Endothelial cell of umbilical vein (primary cell): ENCODE measurements around the gene OSBPL6. TPM values are rescaled to one million over a fixed set of nuclear protein-coding genes. Genes with fewer than 3 reads are reported as not detected.

Source experiments
- BruUV-seq: library from RNA; stranded (reverse); fragments of 400-500 nt; replicated peaks from 2 replicates; lab custom pipeline; 2021; lab: Mats Ljungman, UMichigan
- CTCF ChIA-PET: fragments of 300-600, 350-600 bp; sonication (Branson Sonifier 250); formaldehyde crosslinking; loops from one replicate; lab custom pipeline; 2021; ENCODE audit warnings: antibody characterized with exemption, inconsistent platforms; lab: Charles Lee
- POLR2A ChIA-PET: fragments of 300-600, 350-600 bp; sonication (Branson Sonifier 250); formaldehyde crosslinking; loops from one replicate; lab custom pipeline; 2021; ENCODE audit warnings: antibody characterized with exemption, inconsistent platforms; lab: Charles Lee
- DNase-seq: peaks from one replicate; pipeline ENCODE4 v3.0.0-alpha.2; 2011; ENCODE audit warnings: low read depth, low spot score
- FAIRE-seq: peaks from 2 replicates; lab custom pipeline; 2011; peaks lifted over from hg19 to GRCh38; lab: Jason Lieb, UNC
- H2AFZ ChIP-seq: 2 replicates; pipeline ENCODE4 v1.6.0; 2012; ENCODE audit warnings: low read depth, low read length, control low read depth, inconsistent platforms
- H3K27ac ChIP-seq: 2 replicates; pipeline ENCODE4 v1.5.1; 2011; ENCODE audit warnings: low read depth, mild to moderate bottlenecking, control low read depth, low read length, moderate library complexity; ENCODE audit not compliant: insufficient read depth
- H3K27me3 ChIP-seq, 2 experiments: 2 replicates each; pipeline versions ENCODE4 v1.6.0 to v1.6.1; 2011; ENCODE audit warnings: low read length in 2 of 2, mixed read lengths in 1 of 2; ENCODE audit not compliant: control insufficient read depth in 2 of 2, insufficient read depth in 2 of 2
- H3K36me3 ChIP-seq, 2 experiments: 2 replicates in 1 of 2; 3 replicates in 1 of 2; pipeline ENCODE4 v1.5.1; 2011; ENCODE audit warnings: low read length in 2 of 2, mild to moderate bottlenecking in 1 of 2, moderate library complexity in 1 of 2; ENCODE audit not compliant: control insufficient read depth in 2 of 2, insufficient read depth in 2 of 2; ENCODE audit errors: extremely low read depth in 1 of 2
- H3K4me1 ChIP-seq: 3 replicates; pipeline ENCODE4 v1.5.1; 2011; ENCODE audit warnings: mild to moderate bottlenecking, low read length; ENCODE audit not compliant: control insufficient read depth, insufficient read depth; ENCODE audit errors: extremely low read depth
- H3K4me2 ChIP-seq: 2 replicates; pipeline ENCODE4 v1.6.1; 2011; ENCODE audit warnings: low read length, control low read depth, mixed read lengths; ENCODE audit not compliant: insufficient read depth
- H3K4me3 ChIP-seq, 3 experiments: fragments of 200-600 bp in 1 of 3; sonication (generic), shearing (Covaris generic) in 1 of 3; replicated peaks in 1 of 3; 2 replicates each; pipeline ENCODE4 v1.5.1; 2011 to 2016; ENCODE audit warnings: control low read depth in 3 of 3, low read length in 3 of 3, mild to moderate bottlenecking in 2 of 3, inconsistent platforms in 1 of 3, low read depth in 1 of 3, moderate library complexity in 1 of 3; ENCODE audit not compliant: insufficient read depth in 1 of 3
- H3K79me2 ChIP-seq: 2 replicates; pipeline ENCODE4 v1.6.0; 2012; ENCODE audit warnings: low read length, inconsistent platforms; ENCODE audit not compliant: control insufficient read depth, insufficient read depth
- H3K9ac ChIP-seq: replicated peaks from 2 replicates; pipeline ENCODE3; 2011; ENCODE audit warnings: low read length, control low read depth; ENCODE audit not compliant: insufficient read depth; ENCODE audit errors: extremely low read depth
- H3K9me1 ChIP-seq: replicated peaks from 3 replicates; pipeline ENCODE4 v1.6.0; 2011; ENCODE audit warnings: mild to moderate bottlenecking, low read length; ENCODE audit not compliant: control insufficient read depth, insufficient read depth; ENCODE audit errors: extremely low read depth
- H3K9me3 ChIP-seq: replicated peaks from 2 replicates; pipeline ENCODE4 v1.5.1; 2012; ENCODE audit warnings: low read length, inconsistent platforms; ENCODE audit not compliant: control insufficient read depth, insufficient read depth
- H4K20me1 ChIP-seq: replicated peaks from 2 replicates; pipeline ENCODE3; 2011; ENCODE audit warnings: mild to moderate bottlenecking, low read length; ENCODE audit not compliant: control insufficient read depth, insufficient read depth; ENCODE audit errors: extremely low read depth
- CTCF ChIP-seq, 2 donors: IDR thresholded peaks; 1 replicate in 1 of 2; 2 replicates in 1 of 2; pipeline ENCODE4 v1.5.1; 2011; ENCODE audit warnings: low read length in 2 of 2, mild to moderate bottlenecking in 2 of 2, moderate library complexity in 2 of 2, control low read depth in 1 of 2, inconsistent platforms in 1 of 2, low read depth in 1 of 2; ENCODE audit not compliant: insufficient read depth in 1 of 2; ENCODE audit errors: extremely low read depth in 1 of 2
- EZH2 ChIP-seq: IDR thresholded peaks from 2 replicates; pipeline ENCODE4 v1.6.1; 2012; ENCODE audit warnings: borderline replicate concordance, low read depth, mild to moderate bottlenecking, moderate library complexity, low read length, inconsistent platforms; ENCODE audit not compliant: severe bottlenecking
- FOS ChIP-seq: IDR thresholded peaks from 2 replicates; pipeline ENCODE4 v1.6.1; 2011; ENCODE audit warnings: mild to moderate bottlenecking, low read length, moderate library complexity, borderline replicate concordance; ENCODE audit not compliant: insufficient read depth
- GATA2 ChIP-seq: IDR thresholded peaks from 2 replicates; pipeline ENCODE4 v1.7.0; 2011; ENCODE audit warnings: low read depth, mild to moderate bottlenecking, moderate library complexity, mixed read lengths, low read length; ENCODE audit not compliant: insufficient read length, insufficient read depth
- JUN ChIP-seq: IDR thresholded peaks from 2 replicates; pipeline ENCODE4 v1.6.1; 2011; ENCODE audit warnings: borderline replicate concordance, low read depth; ENCODE audit not compliant: insufficient read length, insufficient read depth
- MYC ChIP-seq: IDR thresholded peaks from one replicate; pipeline ENCODE4 v1.6.1; 2011; ENCODE audit warnings: mild to moderate bottlenecking, low read depth, low read length
- POLR2A ChIP-seq: IDR thresholded peaks from 2 replicates; pipeline ENCODE4 v1.6.1; 2012; ENCODE audit warnings: low read depth, mild to moderate bottlenecking, control low read depth, low read length
- POLR2AphosphoS5 ChIP-seq: IDR thresholded peaks from 2 replicates; pipeline ENCODE4 v1.6.1; 2012; ENCODE audit warnings: low read depth, mild to moderate bottlenecking, control low read depth, low read length, moderate library complexity; ENCODE audit not compliant: insufficient read depth
- dilution Hi-C: fragments of 300-500 bp; cut with MboI; formaldehyde crosslinking; loops from one replicate; pipeline ENCODE4 v1.15.0; 2019; ENCODE audit warnings: low sequenced_read_pairs; ENCODE audit not compliant: extremely low pct_ligation_motif_present
- intact Hi-C: fragments of 100-400 bp; cut with micrococcal nuclease; formaldehyde crosslinking; loops from one replicate; pipeline ENCODE4 v1.10.0; 2022
- polyA plus RNA-seq, 4 experiments: library from polyadenylated mRNA; depleted of rRNA in 3 of 4; stranded (reverse) in 3 of 4; unstranded in 1 of 4; fragments of >200 nt; gene quantifications; 2 replicates each; pipeline versions ENCODE4 v1.2.1 to v1.2.3, GENCODE V29; 2011 to 2012; ENCODE audit warnings: missing spikeins in 1 of 4
- total RNA-seq: library from RNA; stranded (reverse); gene quantifications from 2 replicates; pipeline ENCODE4 v1.2.3, GENCODE V29; 2021
- TF ChIP-seq, protein P1 (sequence below): IDR thresholded peaks from 2 replicates; pipeline ENCODE4 v1.6.1; 2011; ENCODE audit not compliant: insufficient read depth, insufficient read length

OSBPL6 gene
- total and polyA plus RNA-seq, 2 donors (not counting 3 experiments of a cell fraction or from before 2014, with no cell fraction given) = 1.5 to 2.3 TPM

GRCh38 chr2:178219247-178219646, 24.9 kb downstream of the OSBPL6 start:
- CTCF ChIA-PET = no interaction called here
- POLR2A ChIA-PET = no interaction called here
- Histone ChIP-seq H3K79me2 (no peaks in the 10 kb centered on the region), H3K4me1 (no peaks in the 10 kb centered on the region), H3K9ac (no peak overlapping the region), H2AFZ (no peak overlapping the region), H3K9me3 (no peaks in the 10 kb centered on the region), H3K4me2 (no peak overlapping the region), H3K9me1 (no peaks in the 10 kb centered on the region), H4K20me1 (no peaks in the 10 kb centered on the region), H3K27me3 (peaks cover 0 to 2% of the 10 kb centered on the region in 2 experiments), H3K36me3 (no peaks in the 10 kb centered on the region), H3K27ac (no peak overlapping the region), H3K4me3 (no peak overlapping the region)
- FAIRE-seq = no peak
- intact Hi-C loops (no loop called here), dilution Hi-C loops (no loop called here)
- TF ChIP-seq, protein P1, sequence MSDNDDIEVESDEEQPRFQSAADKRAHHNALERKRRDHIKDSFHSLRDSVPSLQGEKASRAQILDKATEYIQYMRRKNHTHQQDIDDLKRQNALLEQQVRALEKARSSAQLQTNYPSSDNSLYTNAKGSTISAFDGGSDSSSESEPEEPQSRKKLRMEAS = no peak
- TF ChIP-seq GATA2 = no peak
- no peak for TF ChIP-seq JUN
- no peak for TF ChIP-seq EZH2
- no peak for TF ChIP-seq POLR2AphosphoS5
- TF ChIP-seq CTCF (IDR thresholded peaks at IDR 0.05; ENCODE audit: extremely low read depth in 1 of 2, insufficient read depth in 1 of 2, low read depth in 1 of 2, low read length in 2 of 2) = no peak
- no peak for TF ChIP-seq FOS
- TF ChIP-seq POLR2A = no peak
- no peak for TF ChIP-seq MYC
- no TSS peak for BruUV-seq
- DNase-seq = no peak
